Lower leg skin (tissue), 3 donors: ENCODE data around the gene PPP1R12A.

Experiments
- CTCF ChIP-seq, 3 donors: fragments of 450-650 bp; IDR thresholded peaks; one replicate each; pipeline ENCODE4 v1.5.1; 2016; ENCODE audit warnings: antibody characterized with exemption in 3 of 3, mild to moderate bottlenecking in 3 of 3, moderate library complexity in 2 of 3
- POLR2A ChIP-seq, 2 donors: fragments of 450-650 bp; IDR thresholded peaks; one replicate each; pipeline ENCODE4 v1.6.1; 2016 to 2017; ENCODE audit warnings: antibody characterized with exemption in 2 of 2, mild to moderate bottlenecking in 1 of 2, moderate library complexity in 1 of 2

GRCh38 chr12:79763766-79764452 lies 171.0 kb downstream of the PPP1R12A start:
- TF ChIP-seq CTCF (IDR thresholded peaks at IDR 0.05) (no peak), POLR2A (IDR thresholded peaks at IDR 0.05) (no peak)
